Measurements from ENCODE around the gene CMKLR1. TPM values are rescaled to one million over a fixed set of nuclear protein-coding genes. Genes with fewer than 3 reads are reported as not detected.

Gene CMKLR1
- total and polyA plus RNA-seq, 10 of the 15 experiments (the other 5 are each of a cell fraction or from before 2014, with no cell fraction given) = 13.8 to 52.3 (median 26.2) TPM

- no peak for TF ChIP-seq IRF3 (IDR thresholded peaks at IDR 0.05)
- TF ChIP-seq CREM (IDR thresholded peaks at IDR 0.05; ENCODE audit: low read depth) = no peak
These were observed 24.5 kb upstream of the CMKLR1 start (continued) for GRCh38 chr12:108363565-108363964.

GRCh38 chr12:108363165-108363564, 24.1 kb upstream of the CMKLR1 start:
- ATAC-seq (no peak), DNase-seq (ENCODE audit: low read depth, low spot score) (no peak), FAIRE-seq (no peak)
- H3K79me2 ChIP-seq (ENCODE audit: control insufficient read depth, insufficient read depth, low read length) = no peaks in the 10 kb centered on the region
- no peaks in the 10 kb centered on the region for H3K36me3 ChIP-seq (ENCODE audit: control insufficient read depth in 2 of 2, insufficient read depth in 2 of 2, low read length in 1 of 2)
- ChIA-PET POLR2A (no interaction called here), RAD21 (ENCODE audit: unreplicated experiment) (no interaction called here), CTCF (no interaction called here), SMC1A (ENCODE audit: uncharacterized antibody, unreplicated experiment) (no interaction called here)
- H2AFZ ChIP-seq (ENCODE audit: control insufficient read depth, low read depth, low read length) = no peak overlapping the region
- peaks cover 21% of the 10 kb centered on the region for H3K4me1 ChIP-seq (ENCODE audit: control insufficient read depth, insufficient read depth, low read length)
- 38% methylated on average over 11 of the region's 11 CpGs for WGBS (ENCODE audit: insufficient coverage, insufficient replicate concordance, low lambda C conversion rate, missing lambda C conversion rate)
- no peak overlapping the region for H3K27ac ChIP-seq (ENCODE audit: control insufficient read depth, insufficient read depth)
- no peak overlapping the region for H3K4me3 ChIP-seq
- in situ Hi-C loops (cut with MboI) = no loop called here
- no peaks in the 10 kb centered on the region for H3K27me3 ChIP-seq (replicated peaks in 1 of 2; ENCODE audit: control insufficient read depth in 2 of 2, insufficient read depth in 2 of 2, low read length in 1 of 2)
- no peak overlapping the region for H3K4me2 ChIP-seq (ENCODE audit: control insufficient read depth, insufficient read depth)
- H3K9me3 ChIP-seq (replicated peaks; ENCODE audit: control insufficient read depth, insufficient read depth, low read length) = no peaks in the 10 kb centered on the region
- H4K20me1 ChIP-seq (ENCODE audit: control insufficient read depth, insufficient read depth) = no peaks in the 10 kb centered on the region
- BruUV-seq (replicated peaks) = no TSS peak
- intact Hi-C loops (cut with micrococcal nuclease; ENCODE audit: unreplicated experiment) = loop anchor here (5.0 to 10.0 kb wide), 2 partner anchors 41 to 152 kb away; partner anchors contain the start of gene FICD
- no peak overlapping the region for H3K9ac ChIP-seq (ENCODE audit: control insufficient read depth, insufficient read depth, low read length)
- TF ChIP-seq TCF3 (IDR thresholded peaks at IDR 0.05; ENCODE audit: borderline replicate concordance, insufficient read depth, low read depth, low read length) = no peak
- no peak for TF ChIP-seq ATF7 (IDR thresholded peaks at IDR 0.05; ENCODE audit: low read depth)
- no peak for TF ChIP-seq MYC (IDR thresholded peaks at IDR 0.05; ENCODE audit: insufficient read depth, insufficient read length, insufficient replicate concordance, low read length, severe bottlenecking)
- no peak for TF ChIP-seq USF1 (IDR thresholded peaks at IDR 0.05; ENCODE audit: borderline replicate concordance, extremely low read length, insufficient read depth, low read depth, low read length)
- TF ChIP-seq FOXM1 (IDR thresholded peaks at IDR 0.05; ENCODE audit: low read depth, low read length) = no peak
- no peak for TF ChIP-seq NR2F1 (conservative IDR thresholded peaks at IDR 0.05)
- TF ChIP-seq PBX3 (IDR thresholded peaks at IDR 0.05; ENCODE audit: insufficient replicate concordance, low read depth, low read length) = no peak
- no peak for TF ChIP-seq IRF5 (IDR thresholded peaks at IDR 0.05; ENCODE audit: borderline replicate concordance)
- no peak for TF ChIP-seq GABPA (IDR thresholded peaks at IDR 0.05; ENCODE audit: low read depth)
- TF ChIP-seq MTA3 (IDR thresholded peaks at IDR 0.05; ENCODE audit: borderline replicate concordance, low read length) = no peak
- no peak for TF ChIP-seq SMARCA5 (IDR thresholded peaks at IDR 0.05)
- no peak for TF ChIP-seq ZNF217 (IDR thresholded peaks at IDR 0.05)
- no peak for TF ChIP-seq EED (IDR thresholded peaks at IDR 0.05; ENCODE audit: low read depth)
- no peak for TF ChIP-seq FOS (IDR thresholded peaks at IDR 0.05; ENCODE audit: borderline replicate concordance, extremely low read depth, insufficient read length)
- TF ChIP-seq JUND (IDR thresholded peaks at IDR 0.05; ENCODE audit: low read depth, low read length) = no peak
